Skeletal muscle tissue (tissue), 4 donors: ENCODE results near the gene LRG1. TPM values are rescaled to one million over a fixed set of nuclear protein-coding genes. Genes with fewer than 3 reads are reported as not detected.
A peak's percentile ranks its signal among the peaks of the same experiment; 100 is the strongest.

Source experiments
- H3K27ac ChIP-seq: one replicate; pipeline ENCODE4 v1.7.0; 2013; ENCODE audit warnings: mild to moderate bottlenecking, low read depth, low read length, inconsistent platforms
- H3K27me3 ChIP-seq, 3 donors: one replicate each; pipeline ENCODE4 v1.7.0; 2013; ENCODE audit warnings: low read length in 3 of 3; ENCODE audit not compliant: control insufficient read depth in 3 of 3, insufficient read depth in 3 of 3
- H3K36me3 ChIP-seq, 3 donors: one replicate each; pipeline ENCODE4 v1.7.0; 2013; ENCODE audit warnings: low read length in 3 of 3; ENCODE audit not compliant: control insufficient read depth in 3 of 3, insufficient read depth in 3 of 3
- H3K4me1 ChIP-seq, 3 donors: one replicate each; pipeline ENCODE4 v1.7.0; 2013; ENCODE audit warnings: low read length in 3 of 3, mild to moderate bottlenecking in 3 of 3; ENCODE audit not compliant: control insufficient read depth in 3 of 3, insufficient read depth in 3 of 3
- H3K4me3 ChIP-seq, 3 donors: one replicate each; pipeline ENCODE4 v1.7.0; 2013; ENCODE audit warnings: low read length in 3 of 3
- H3K9ac ChIP-seq, 3 donors: one replicate each; pipeline ENCODE4 v1.7.0; 2013; ENCODE audit warnings: low read length in 3 of 3, mild to moderate bottlenecking in 3 of 3, moderate library complexity in 2 of 3, low read depth in 1 of 3
- H3K9me3 ChIP-seq, 3 donors: one replicate each; pipeline ENCODE4 v1.7.0; 2013; ENCODE audit warnings: low read length in 3 of 3; ENCODE audit not compliant: control insufficient read depth in 3 of 3
- total RNA-seq: library from RNA; depleted of rRNA; stranded (reverse); fragments of >200 nt; gene quantifications from one replicate; pipeline ENCODE4 v1.2.3, GENCODE V29; 2014
- donor health status: Osteomylitis.

The LRG1 gene
- total RNA-seq, 1 donor from 2014 or later, result 0.52 TPM

GRCh38 chr19:4504297-4504701 is 35.5 kb downstream of the LRG1 start:
- Histone ChIP-seq H3K27ac (peak overlapping the region; percentile 40), H3K4me1 (peaks cover 16 to 60% (median 35%) of the 10 kb centered on the region in 3 donors), H3K4me3 (no peak overlapping the region), H3K27me3 (no peaks in the 10 kb centered on the region), H3K9me3 (no peaks in the 10 kb centered on the region), H3K36me3 (peaks cover 56 to 63% (median 61%) of the 10 kb centered on the region in 3 donors), H3K9ac (peak overlapping the region in 1 of 3 donors; percentile 68)

- H3K4me1 ChIP-seq, result peaks cover 16 to 59% (median 34%) of the 10 kb centered on the region in 3 donors
- H3K9ac ChIP-seq, result peak overlapping the region in 1 of 3 donors; percentile 25
- H3K27me3 ChIP-seq, result no peaks in the 10 kb centered on the region
- H3K4me3 ChIP-seq, result no peak overlapping the region
- H3K36me3 ChIP-seq, result peaks cover 57 to 64% (median 61%) of the 10 kb centered on the region in 3 donors
- no peaks in the 10 kb centered on the region for H3K9me3 ChIP-seq
- H3K27ac ChIP-seq, result no peak overlapping the region
Measured at GRCh38 chr19:4503825-4504170, 36.0 kb downstream of the LRG1 start.

GRCh38 chr19:4503132-4503824 is 36.6 kb downstream of the LRG1 start:
- H3K36me3 ChIP-seq, result peaks cover 56 to 66% (median 62%) of the 10 kb centered on the region in 3 donors

GRCh38 chr19:4502282-4503131 is 37.3 kb downstream of the LRG1 start:
- no peak overlapping the region for H3K27ac ChIP-seq
- no peak overlapping the region for H3K9ac ChIP-seq
- H3K36me3 ChIP-seq, result peaks cover 55 to 66% (median 60%) of the 10 kb centered on the region in 3 donors
- H3K4me1 ChIP-seq, result peaks cover 13 to 48% (median 26%) of the 10 kb centered on the region in 3 donors
- H3K9me3 ChIP-seq, result no peaks in the 10 kb centered on the region
- H3K27me3 ChIP-seq, result no peaks in the 10 kb centered on the region
- no peak overlapping the region for H3K4me3 ChIP-seq

More at GRCh38 chr19:4503132-4503824, 36.6 kb downstream of the LRG1 start:
- Histone ChIP-seq H3K4me3 (no peak overlapping the region), H3K27me3 (no peaks in the 10 kb centered on the region), H3K4me1 (peaks cover 16 to 55% (median 31%) of the 10 kb centered on the region in 3 donors), H3K9ac (peak overlapping the region in 1 of 3 donors; percentile 25), H3K9me3 (no peaks in the 10 kb centered on the region), H3K27ac (no peak overlapping the region)

- no peak overlapping the region for H3K4me3 ChIP-seq
- peaks cover 8 to 40% (median 21%) of the 10 kb centered on the region in 3 donors for H3K4me1 ChIP-seq
- no peaks in the 10 kb centered on the region for H3K27me3 ChIP-seq
- peaks cover 51 to 61% (median 54%) of the 10 kb centered on the region in 3 donors for H3K36me3 ChIP-seq
- no peak overlapping the region for H3K9ac ChIP-seq
- H3K27ac ChIP-seq, result no peak overlapping the region
- H3K9me3 ChIP-seq, result no peaks in the 10 kb centered on the region
Measured at GRCh38 chr19:4501691-4502090, 38.1 kb downstream of the LRG1 start.

- H3K9me3 ChIP-seq, result no peaks in the 10 kb centered on the region
- no peak overlapping the region for H3K4me3 ChIP-seq
- peaks cover 8 to 34% (median 18%) of the 10 kb centered on the region in 3 donors for H3K4me1 ChIP-seq
- H3K27me3 ChIP-seq, result no peaks in the 10 kb centered on the region
- H3K36me3 ChIP-seq, result peaks cover 47 to 58% (median 47%) of the 10 kb centered on the region in 3 donors
- no peak overlapping the region for H3K27ac ChIP-seq
- H3K9ac ChIP-seq, result peak overlapping the region in 1 of 3 donors; percentile 16
Measured at GRCh38 chr19:4500841-4501591, 38.8 kb downstream of the LRG1 start.

- Histone ChIP-seq H3K4me1 (peaks cover 3 to 22% (median 10%) of the 10 kb centered on the region in 3 donors), H3K27ac (no peak overlapping the region), H3K4me3 (no peak overlapping the region), H3K27me3 (no peaks in the 10 kb centered on the region), H3K36me3 (peaks cover 35 to 55% (median 41%) of the 10 kb centered on the region in 3 donors), H3K9me3 (no peaks in the 10 kb centered on the region), H3K9ac (no peak overlapping the region)
Measured at GRCh38 chr19:4499855-4500254, 40.0 kb downstream of the LRG1 start.

GRCh38 chr19:4499318-4499717 is 40.5 kb downstream of the LRG1 start:
- no peak overlapping the region for H3K9ac ChIP-seq
- H3K27ac ChIP-seq, result no peak overlapping the region
- no peaks in the 10 kb centered on the region for H3K9me3 ChIP-seq
- no peaks in the 10 kb centered on the region for H3K27me3 ChIP-seq
- H3K4me3 ChIP-seq, result no peak overlapping the region
- H3K4me1 ChIP-seq, result peaks cover 0 to 17% (median 5%) of the 10 kb centered on the region in 3 donors
- peaks cover 37 to 57% (median 45%) of the 10 kb centered on the region in 3 donors for H3K36me3 ChIP-seq

- Histone ChIP-seq H3K4me1 (peaks cover 0 to 11% (median 0%) of the 10 kb centered on the region in 3 donors), H3K27ac (no peak overlapping the region), H3K9ac (no peak overlapping the region), H3K4me3 (no peak overlapping the region), H3K9me3 (no peaks in the 10 kb centered on the region), H3K36me3 (peaks cover 39 to 58% (median 49%) of the 10 kb centered on the region in 3 donors), H3K27me3 (no peaks in the 10 kb centered on the region)
Measured at GRCh38 chr19:4498694-4499093, 41.1 kb downstream of the LRG1 start.
